Erythroblast (primary cell): ENCODE data around the gene LIMS1.

ENCODE experiments used
- DNase-seq, 2 experiments: peaks; one replicate each; lab custom pipeline; 2025; lab: John Stamatoyannopoulos, UW
- GATA1 ChIP-seq: IDR thresholded peaks from 2 replicates; pipeline ENCODE4 v1.6.1; 2011; ENCODE audit warnings: low read depth, mild to moderate bottlenecking, control low read depth, low read length, moderate library complexity
- POLR2A ChIP-seq: IDR thresholded peaks from 2 replicates; pipeline ENCODE4 v1.6.1; 2011; ENCODE audit warnings: mild to moderate bottlenecking, low read length

LIMS1 gene

DNA sequence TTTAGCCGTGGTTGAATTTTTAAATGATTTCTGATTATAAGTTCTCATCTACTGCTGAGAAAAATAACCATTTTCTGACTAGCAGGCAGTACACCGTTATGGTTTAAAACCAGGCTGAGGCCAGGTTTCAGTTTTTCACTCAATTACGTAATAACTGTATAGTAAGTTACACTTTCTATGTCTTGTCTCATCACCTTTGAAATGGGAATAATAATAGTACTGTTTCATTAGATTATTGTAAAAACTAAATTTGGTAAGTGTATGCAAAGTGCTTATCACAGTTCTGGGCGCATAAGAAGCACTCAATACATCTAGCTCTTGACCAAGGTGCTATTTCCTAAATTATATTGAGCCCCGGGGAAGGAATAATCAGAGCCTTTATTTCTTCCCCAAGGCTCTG lies 76.8 kb downstream of the LIMS1 start:
- DNase-seq, result no peak
- no peak for TF ChIP-seq POLR2A
- no peak for TF ChIP-seq GATA1

DNA sequence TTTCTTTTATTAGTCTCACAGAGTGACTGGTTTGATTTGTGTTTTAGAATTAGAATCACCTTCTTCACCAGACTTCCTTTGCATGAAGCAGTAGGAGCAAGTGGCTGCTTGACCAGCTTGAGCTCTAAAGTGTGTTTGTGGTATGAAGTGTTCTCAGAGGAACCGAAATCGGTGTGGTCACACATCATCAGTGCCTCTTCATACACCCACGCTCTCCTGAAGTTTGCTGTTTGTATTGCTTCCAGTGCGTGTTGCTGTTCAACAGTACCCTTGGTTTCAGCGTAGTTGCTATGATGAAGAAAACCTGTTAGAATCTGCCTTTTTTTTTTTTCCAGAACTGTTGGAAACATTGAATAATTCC lies 77.9 kb downstream of the LIMS1 start:
- DNase-seq, result no peak
- no peak for TF ChIP-seq POLR2A
- TF ChIP-seq GATA1, result no peak

DNA sequence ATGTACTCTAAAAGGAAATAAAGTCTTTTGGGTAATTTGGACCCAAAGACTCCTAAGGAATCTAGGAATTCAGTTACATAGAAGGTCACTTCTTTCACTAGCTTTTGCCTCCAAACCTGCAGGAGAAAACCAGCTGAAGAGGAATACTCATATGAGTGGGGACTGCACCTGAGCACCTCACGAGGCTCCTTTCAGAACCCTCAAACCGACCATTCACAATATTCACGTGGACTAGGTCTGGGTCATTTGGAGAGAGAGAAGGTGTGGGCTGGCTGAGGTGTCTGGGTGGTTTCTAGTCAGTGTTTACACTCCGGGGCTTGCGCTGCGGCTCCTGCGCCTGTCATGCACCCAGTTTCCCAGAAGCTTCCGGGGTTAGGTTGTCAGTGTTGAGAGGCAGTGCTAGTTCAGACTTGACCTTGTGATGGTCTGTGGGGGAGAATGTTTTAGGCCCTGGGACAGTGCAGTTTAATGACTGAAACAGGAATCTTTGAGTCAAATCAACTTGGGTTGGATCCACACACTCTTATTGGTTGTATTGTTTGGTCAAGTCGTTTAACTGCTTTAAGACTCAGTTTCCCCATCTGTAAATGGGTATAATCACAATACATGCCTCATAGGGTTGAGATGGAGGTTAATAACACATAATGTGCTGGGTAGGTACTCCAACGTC lies 78.4 kb downstream of the LIMS1 start:
- no peak for TF ChIP-seq POLR2A
- TF ChIP-seq GATA1, result no peak
- no peak for DNase-seq

DNA sequence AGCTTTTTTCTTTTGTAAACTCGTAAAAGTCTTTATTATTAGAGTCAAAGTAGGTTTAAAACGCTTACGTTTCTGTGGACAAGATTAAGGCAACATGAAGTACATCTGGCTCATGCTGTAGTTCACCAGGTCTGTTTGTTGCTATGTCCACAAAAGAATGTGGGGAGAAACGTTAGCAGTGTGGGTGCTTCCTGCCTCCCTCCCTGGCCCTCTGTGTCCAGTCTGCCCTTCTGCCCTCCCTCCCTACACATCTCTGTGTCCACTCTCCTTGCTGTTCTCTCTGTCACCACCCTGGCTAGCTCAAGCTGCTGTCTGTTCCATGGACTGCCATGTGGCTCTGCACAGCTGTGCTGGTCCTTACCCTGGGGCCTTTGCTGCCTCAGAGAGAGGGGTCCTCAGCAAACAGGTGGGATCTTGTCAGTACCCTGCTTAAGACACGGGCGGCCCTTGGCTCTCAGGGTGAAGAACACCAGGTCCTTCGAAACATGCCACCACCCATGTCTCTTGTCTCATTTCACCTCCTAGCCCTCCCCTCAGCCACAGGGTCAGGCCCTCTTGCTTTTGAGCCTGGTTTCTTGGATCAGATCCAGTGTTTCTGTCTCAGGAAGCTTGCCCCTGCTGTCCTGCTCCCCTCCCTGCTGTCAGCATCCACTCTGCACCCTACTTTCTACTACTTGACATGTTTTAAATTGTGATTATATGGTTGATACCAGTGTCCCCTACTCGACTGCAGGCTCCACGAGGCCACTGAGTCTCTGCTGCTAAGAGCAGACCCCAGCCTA lies 79.2 kb downstream of the LIMS1 start:
- DNase-seq, result peak; percentile 10 to 18
- TF ChIP-seq POLR2A (no peak), GATA1 (no peak)

DNA sequence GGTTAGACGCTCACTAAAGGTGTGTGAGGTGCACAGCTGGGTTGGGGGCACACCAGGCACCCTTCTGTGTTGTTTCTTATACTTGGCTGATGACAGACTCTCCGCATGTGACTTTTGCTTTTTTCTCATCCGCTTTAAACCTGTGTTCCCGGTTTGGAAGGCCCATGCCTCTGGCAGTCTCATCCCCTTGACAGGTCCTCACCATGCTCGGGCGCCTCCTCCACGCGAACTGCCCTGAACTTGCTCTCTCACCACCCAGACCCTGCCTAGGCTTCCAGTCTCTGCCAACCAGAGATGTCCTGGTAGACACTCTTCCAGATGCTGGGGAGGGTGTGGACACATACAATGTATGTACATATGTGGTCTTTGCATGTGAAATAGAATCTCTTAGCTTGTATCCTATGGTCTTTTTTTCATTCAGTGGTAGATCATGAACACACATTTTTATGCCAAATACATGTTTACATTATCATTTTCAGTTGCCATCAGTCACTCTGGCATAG lies 79.8 kb downstream of the LIMS1 start:
- TF ChIP-seq GATA1 (no peak), POLR2A (no peak)
- peak in 1 of 2 experiments; percentile 23 for DNase-seq

DNA sequence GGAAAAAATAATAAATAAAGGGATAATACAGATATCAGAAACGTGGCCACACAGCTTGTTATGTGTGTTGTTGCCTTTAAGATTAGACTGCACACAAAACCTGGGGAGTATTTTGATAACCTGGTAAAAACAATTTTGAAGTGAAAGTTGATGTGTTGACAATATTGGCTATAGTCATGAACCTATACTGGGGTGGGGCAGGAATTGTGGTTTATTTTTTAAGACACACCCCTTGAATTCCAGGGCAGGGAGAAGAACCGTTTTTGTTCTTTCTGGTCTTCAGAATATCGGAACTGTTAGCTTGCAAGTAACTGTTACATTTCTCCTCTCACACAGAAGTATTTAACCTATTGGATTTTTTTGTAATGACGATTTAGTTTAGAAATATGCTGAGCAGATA lies 80.4 kb downstream of the LIMS1 start:
- DNase-seq, result peak; percentile 5 to 12
- no peak for TF ChIP-seq POLR2A
- no peak for TF ChIP-seq GATA1

DNA sequence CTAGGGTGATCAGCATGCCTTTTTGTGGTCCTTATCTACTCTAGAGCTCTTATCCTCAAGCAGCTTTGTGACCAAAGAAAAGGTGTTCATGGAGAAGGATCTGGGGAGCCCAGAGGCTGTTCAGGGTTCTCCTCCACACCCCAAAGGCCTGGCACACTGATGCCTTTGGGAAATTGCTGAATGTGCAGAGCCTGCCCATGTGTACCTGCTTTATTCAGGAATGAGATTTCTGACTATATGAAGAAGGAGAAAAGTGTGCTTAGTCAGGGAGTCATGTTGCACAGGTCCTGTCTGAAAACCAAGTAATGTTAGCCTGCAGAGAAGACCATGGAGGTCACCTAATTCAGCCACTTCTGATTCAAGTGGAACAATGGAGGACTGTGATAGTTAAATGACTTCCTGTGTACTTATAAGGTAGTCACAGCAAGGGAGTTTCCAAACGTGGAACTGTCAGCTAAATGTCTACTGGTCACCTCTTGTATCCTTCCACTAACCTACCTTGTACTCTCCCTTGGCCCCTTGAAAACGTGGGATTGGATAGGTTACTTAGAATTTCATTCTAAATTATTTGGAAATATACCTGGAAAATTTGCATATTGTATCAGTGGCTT lies 81.3 kb downstream of the LIMS1 start:
- peak; percentile 11 to 24 for DNase-seq
- TF ChIP-seq GATA1, result no peak
- TF ChIP-seq POLR2A, result no peak

DNA sequence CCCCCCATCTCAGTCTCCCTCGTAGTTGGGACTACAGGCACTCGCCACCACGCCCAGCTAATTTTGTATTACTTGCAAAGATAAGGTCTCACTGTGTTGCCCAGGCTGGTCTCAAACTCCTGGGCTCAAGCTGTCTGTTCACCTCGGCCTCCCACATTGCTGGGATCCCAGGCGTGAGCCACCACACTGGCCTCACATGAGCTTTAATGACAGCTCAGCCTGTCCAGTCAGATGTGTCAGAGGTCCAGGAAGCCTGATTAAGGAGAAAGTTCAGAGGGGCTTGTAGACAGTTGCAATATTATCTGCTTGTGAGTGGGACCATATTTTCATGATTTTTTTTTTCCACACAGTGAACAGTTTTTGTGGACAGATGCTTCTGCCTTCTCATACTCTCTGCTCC lies 82.0 kb downstream of the LIMS1 start:
- TF ChIP-seq GATA1, result no peak
- TF ChIP-seq POLR2A, result no peak
- DNase-seq, result peak; percentile 7 to 34

DNA sequence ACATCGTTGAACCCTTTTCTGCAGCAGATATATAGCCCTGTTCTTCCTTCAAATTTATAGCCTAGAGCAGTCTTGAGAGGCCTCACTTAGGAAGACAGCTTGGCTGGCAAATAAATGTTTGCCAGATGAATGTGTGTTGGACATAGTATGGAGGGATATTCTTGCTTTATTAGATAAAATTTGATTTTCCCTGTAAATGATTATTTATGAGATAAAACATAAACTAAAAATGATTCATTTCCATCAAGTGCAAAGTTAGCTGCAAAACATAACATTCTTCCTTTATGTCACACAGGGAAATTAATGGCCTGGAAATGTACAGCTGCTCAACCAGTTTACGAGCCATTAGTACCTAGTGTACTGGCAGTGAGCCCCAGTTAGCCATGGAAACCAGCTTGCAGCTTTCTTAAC lies 82.5 kb downstream of the LIMS1 start:
- no peak for TF ChIP-seq POLR2A
- no peak for TF ChIP-seq GATA1
- DNase-seq, result no peak

DNA sequence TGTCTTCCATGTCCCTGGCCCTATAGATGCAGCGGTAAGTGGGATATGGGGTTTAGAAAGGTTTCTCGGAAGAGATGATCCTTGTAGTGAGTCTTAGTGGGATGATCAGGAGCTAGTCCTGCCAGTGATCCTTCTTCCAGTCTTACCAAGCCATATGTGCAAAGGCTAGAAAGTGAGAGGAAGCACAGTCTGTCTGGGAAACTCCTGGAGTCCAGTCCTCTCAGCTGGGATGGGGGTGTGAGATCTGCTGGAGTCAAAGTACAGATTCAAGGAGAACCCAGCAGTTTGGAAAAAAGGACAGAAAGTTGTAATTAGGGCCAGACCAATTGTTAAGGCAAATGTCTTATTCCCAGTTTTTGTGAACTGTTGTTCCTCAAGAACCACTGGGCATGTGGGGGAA lies 83.3 kb downstream of the LIMS1 start:
- TF ChIP-seq POLR2A (no peak), GATA1 (no peak)
- DNase-seq, result no peak

DNA sequence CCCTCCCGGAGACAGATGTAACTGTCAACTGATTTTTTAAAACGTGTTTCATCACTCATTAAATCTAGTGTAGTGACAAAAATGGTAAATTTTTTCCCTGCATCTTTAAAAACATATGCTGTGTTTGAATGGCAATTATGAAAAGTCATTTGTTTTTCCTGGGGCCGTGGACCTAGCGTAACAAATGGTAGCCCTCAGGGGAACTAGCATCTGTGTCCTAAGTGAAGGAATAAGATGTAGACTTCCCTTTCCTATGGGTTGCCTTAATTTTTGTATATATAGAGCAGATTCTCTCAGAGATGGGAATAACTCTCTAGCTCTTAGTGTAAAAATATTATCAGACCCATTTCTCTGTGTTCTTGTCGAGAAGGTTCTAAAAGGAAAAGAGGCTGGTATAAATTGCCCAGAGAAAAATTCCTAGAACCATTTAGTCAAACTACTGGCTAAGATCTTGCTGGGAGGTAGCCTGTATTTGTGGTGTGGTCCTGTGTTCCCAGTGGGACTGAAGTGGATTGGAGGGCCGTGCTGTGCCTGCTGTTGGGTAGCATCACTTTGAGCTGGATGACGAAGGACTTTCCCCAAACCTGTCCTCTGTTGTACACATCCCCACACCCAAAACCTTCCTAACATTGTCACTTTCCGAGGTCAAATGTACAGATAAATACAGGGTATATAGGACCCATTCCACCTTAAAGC lies 85.8 kb downstream of the LIMS1 start:
- no peak for TF ChIP-seq POLR2A
- TF ChIP-seq GATA1, result no peak
- DNase-seq, result no peak

DNA sequence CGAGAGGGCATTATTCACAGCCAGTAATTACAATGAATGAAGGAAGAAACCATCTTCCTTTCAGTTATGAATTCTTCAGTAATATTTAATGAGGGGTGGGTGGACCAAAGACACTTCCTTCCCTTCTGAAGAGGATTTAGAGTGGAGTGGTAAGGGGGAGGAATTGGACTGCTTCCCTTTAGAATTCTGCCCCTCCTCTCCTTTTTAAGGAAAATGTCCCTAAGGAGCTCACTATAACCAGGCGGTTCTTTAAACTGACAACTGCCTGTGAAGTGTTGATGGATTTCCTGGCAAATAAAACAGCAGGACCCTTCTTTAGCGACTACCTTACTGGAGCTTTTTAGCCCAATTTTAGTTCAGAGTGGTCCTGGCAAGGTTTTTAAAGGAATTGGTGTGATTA lies 86.4 kb downstream of the LIMS1 start:
- TF ChIP-seq POLR2A (no peak), GATA1 (no peak)
- no peak for DNase-seq

DNA sequence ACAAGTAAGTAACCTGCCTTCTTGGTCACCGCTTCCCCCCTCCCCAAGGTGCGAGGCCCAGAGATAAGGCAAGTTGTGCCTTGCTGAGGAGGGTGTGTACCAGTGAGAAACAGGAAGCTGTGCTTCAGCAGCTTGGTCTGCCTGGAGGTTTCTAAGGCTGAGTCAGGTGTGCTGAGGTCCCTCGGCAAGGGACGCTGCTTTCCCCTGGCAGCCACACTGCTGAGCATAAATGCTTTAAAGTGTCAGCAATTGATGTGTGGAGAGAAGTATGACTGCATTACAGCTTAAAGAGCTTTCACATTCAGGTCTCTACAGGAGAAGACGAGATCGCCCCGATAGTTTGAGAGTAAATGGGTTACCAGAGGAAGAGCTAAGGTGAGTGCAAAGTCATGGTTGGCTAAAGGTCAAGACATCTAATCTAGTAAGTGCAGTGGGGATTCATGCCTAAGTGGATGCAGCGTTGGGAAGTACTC lies 86.9 kb downstream of the LIMS1 start:
- peak; percentile 54 to 64 for DNase-seq
- TF ChIP-seq POLR2A (no peak), GATA1 (no peak)

DNA sequence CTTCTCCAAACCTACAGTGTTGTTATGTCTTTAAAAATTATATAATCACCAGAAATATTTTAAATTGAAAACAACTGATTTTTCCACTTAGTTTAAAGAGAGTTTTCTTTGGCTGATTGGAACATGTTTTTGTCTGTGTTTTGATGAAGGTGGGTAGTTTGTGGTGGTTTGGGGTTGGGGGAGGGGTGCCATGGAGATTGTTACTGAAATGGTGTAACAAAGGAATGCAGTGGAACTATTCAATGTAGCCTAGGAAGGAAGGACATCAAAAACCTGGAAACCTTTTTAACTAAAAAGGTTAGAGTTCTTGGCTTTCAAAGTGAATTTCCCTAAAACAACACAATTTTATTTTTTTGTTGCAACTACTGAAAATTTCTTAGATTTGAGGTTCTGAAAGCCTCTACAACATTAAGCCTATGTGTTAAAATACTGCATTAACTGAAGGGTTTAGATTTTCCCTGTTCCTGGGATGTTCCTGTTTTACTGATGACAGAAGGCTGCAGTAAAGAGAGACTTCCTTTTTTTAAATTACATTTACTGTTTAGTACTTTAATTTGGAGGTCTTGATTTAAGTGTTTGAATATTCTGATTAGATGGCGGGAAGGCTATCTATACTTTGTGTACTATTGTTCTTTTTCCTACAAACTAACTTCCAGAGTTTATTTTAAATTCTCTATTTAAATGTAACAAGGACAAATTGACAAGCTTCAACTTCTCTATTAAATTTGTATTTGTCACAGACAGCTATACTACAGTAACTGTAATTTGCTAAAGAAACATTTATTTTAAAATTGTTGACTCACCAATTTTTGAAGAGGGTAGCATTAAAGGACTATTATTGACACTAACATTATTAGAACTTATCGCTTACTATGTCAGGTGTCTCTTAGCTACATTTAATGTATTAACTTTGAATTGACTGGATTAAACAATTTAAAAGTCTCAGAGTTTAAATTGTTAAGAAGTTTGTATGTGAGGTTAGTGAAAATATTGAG lies 87.7 kb downstream of the LIMS1 start:
- DNase-seq, result no peak
- TF ChIP-seq GATA1 (no peak), POLR2A (no peak)
